ENCODE data around the gene IFT88. TPM values are rescaled to one million over a fixed set of nuclear protein-coding genes. Genes with fewer than 3 reads are reported as not detected.

Gene IFT88
- total RNA-seq (2022; extraction: Qiagen RNA extraction; ENCODE audit: low read depth): 9.1 to 11.8 TPM (median 10.6 TPM) in 5 replicates

GRCh38 chr13:20566898-20567874, at the start of gene IFT88:
Gene IFT88 (plus strand): TSS chr13:20567157. CDS start chr13:20574386, 7,229 bp downstream.

DNA sequence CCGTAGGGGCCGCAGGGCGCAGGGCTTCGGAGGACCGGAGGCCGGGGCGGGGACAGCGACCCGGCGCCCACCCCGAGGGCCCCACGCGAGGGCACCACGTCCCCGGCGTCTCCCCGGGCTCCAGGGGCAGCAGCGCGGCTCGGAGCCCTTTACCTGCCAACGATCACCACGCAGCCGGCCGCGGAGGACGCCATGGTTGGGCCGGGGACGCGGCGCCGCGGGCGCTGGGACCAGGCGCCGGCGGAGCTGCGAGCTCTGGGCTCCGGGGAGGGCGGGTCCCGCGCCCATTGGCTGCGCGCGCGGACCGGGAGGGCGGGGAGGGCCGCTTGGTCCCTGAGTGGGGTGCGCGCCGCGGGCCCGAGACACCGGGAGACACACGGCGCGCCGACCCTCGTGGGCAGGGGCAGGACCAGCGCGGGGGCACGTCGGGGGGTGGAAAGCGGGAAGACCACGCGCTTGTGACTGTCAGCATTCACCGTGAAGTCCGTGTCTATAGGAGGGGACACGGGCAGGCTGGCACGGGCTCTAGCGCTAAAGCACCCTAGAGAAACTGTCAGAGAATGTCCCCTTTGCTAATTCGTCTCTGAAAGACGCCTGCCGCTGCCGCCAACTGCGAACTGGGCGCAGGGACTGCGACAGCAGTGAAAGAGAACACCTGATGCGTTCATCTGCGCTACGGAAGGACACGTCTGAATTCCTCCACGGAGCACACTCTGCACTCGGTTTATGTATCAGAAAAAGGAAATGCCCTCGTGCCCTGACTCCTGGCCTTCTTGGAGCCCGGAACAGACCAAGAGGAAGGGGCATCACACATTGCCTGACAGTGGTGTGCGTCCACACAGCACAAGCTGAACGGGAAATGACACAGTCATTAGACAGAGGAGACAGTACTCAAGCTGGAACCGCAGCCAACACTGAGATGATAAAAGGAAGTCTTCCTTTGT, 41.1 kb upstream of the IFT88 start, which contains the start of gene CRYL1:
TSS of gene CRYL1 (minus strand) at position 257 of the 944 bp plus-strand sequence. CDS start at position 194, 63 bp downstream.

GRCh38 chr13:20702915-20703779, 136.2 kb downstream of the IFT88 start, which contains the start of gene IL17D:
Gene IL17D (plus strand): TSS chr13:20703699. CDS start chr13:20704002, 303 bp downstream.

Other genes starting within 250 kb of the IFT88 start
- gene CRYL1, start 41.3 kb upstream of the IFT88 start, total RNA-seq (2022; extraction: Qiagen RNA extraction; ENCODE audit: low read depth): 5.1 to 7.5 TPM (median 5.6 TPM) in 5 replicates
- 1.0 to 1.3 TPM (median 1.1 TPM) in 5 replicates for gene IL17D, start 136.5 kb downstream of the IFT88 start, total RNA-seq (2022; extraction: Qiagen RNA extraction; ENCODE audit: low read depth)
- gene EEF1AKMT1, start 206.8 kb downstream of the IFT88 start, total RNA-seq (2022; extraction: Qiagen RNA extraction; ENCODE audit: low read depth): 2.6 to 5.9 TPM (median 4.9 TPM) in 5 replicates